Neural cell (in vitro differentiated cells): ENCODE data around the gene GOSR1. TPM values are rescaled to one million over a fixed set of nuclear protein-coding genes. Genes with fewer than 3 reads are reported as not detected.
"Not testable (repeated sequence)": the region's sequence is repeated elsewhere in the genome, so short reads cannot be mapped to it uniquely, and the experiment has no call there.

Source experiments
- H2AFZ ChIP-seq: fragments of 200-600, 300-800 bp; sonication (generic), shearing (Covaris generic); 2 replicates; pipeline ENCODE4 v1.6.0; 2014; ENCODE audit warnings: low read depth, mild to moderate bottlenecking, antibody characterized with exemption, low read length, moderate library complexity
- H3F3A ChIP-seq: fragments of 200-600 bp; shearing (Covaris generic); 2 replicates; pipeline ENCODE4 v1.6.1; 2016; ENCODE audit warnings: mild to moderate bottlenecking, moderate library complexity, mixed read lengths, antibody characterized with exemption, low read length; ENCODE audit not compliant: insufficient read depth, poor library complexity, severe bottlenecking
- H3K27ac ChIP-seq: fragments of 200-600, 300-800 bp; sonication (generic), shearing (Covaris generic); 2 replicates; pipeline ENCODE4 v1.5.1; 2014; ENCODE audit warnings: mild to moderate bottlenecking, low read length, moderate library complexity
- H3K27me3 ChIP-seq: fragments of 300-800, 200-600 bp; sonication (generic), shearing (Covaris generic); 2 replicates; pipeline ENCODE4 v1.6.0; 2014; ENCODE audit warnings: mild to moderate bottlenecking, low read depth, low read length, moderate library complexity; ENCODE audit not compliant: insufficient read depth
- H3K36me3 ChIP-seq: fragments of 300-800, 200-600 bp; sonication (generic), shearing (Covaris generic); 2 replicates; pipeline ENCODE4 v1.5.1; 2014; ENCODE audit warnings: mild to moderate bottlenecking, antibody characterized with exemption, low read length, moderate library complexity; ENCODE audit not compliant: insufficient read depth
- H3K4me2 ChIP-seq: fragments of 300-800, 200-600 bp; sonication (generic), shearing (Covaris generic); 2 replicates; pipeline ENCODE4 v1.6.0; 2014; ENCODE audit warnings: mild to moderate bottlenecking, low read length
- H3K4me3 ChIP-seq: fragments of 300-800, 200-600 bp; sonication (generic), shearing (Covaris generic); 2 replicates; pipeline ENCODE4 v1.5.1; 2014; ENCODE audit warnings: mild to moderate bottlenecking, low read length, moderate library complexity
- H3K79me2 ChIP-seq: fragments of 200-600 bp; shearing (Covaris generic); replicated peaks from 2 replicates; pipeline ENCODE4 v1.6.0; 2014; ENCODE audit warnings: mild to moderate bottlenecking, low read length, moderate library complexity; ENCODE audit not compliant: insufficient read depth
- H3K9ac ChIP-seq: fragments of 300-800, 200-600 bp; sonication (generic), shearing (Covaris generic); 2 replicates; pipeline ENCODE4 v1.6.1; 2016; ENCODE audit warnings: mild to moderate bottlenecking, low read length, mixed read lengths
- H3K9me2 ChIP-seq: fragments of 200-600 bp; shearing (Covaris generic); 2 replicates; pipeline ENCODE4 v1.6.1; 2016; ENCODE audit warnings: mild to moderate bottlenecking, low read length, mixed read lengths; ENCODE audit not compliant: insufficient read depth
- H3K9me3 ChIP-seq: fragments of 200-600, 300-800 bp; sonication (generic), shearing (Covaris generic); 2 replicates; pipeline ENCODE4 v1.6.1; 2016; ENCODE audit warnings: mild to moderate bottlenecking, mixed run types, low read length, moderate library complexity, mixed read lengths
- H4K20me1 ChIP-seq: fragments of 200-600 bp; shearing (Covaris generic); 2 replicates; pipeline ENCODE4 v1.6.1; 2016; ENCODE audit warnings: mild to moderate bottlenecking, mixed run types; ENCODE audit not compliant: insufficient read depth
- EP300 ChIP-seq: fragments of 450-650 bp; conservative IDR thresholded peaks from 2 replicates; pipeline ENCODE4 v1.6.1; 2014; ENCODE audit warnings: antibody characterized with exemption, mild to moderate bottlenecking, moderate library complexity; ENCODE audit not compliant: poor library complexity, severe bottlenecking
- EZH2 ChIP-seq: fragments of 200-600, 300-800 bp; shearing (Covaris generic), sonication (generic); IDR thresholded peaks from 2 replicates; pipeline ENCODE4 v1.6.1; 2014; ENCODE audit warnings: antibody characterized with exemption, low read length, borderline replicate concordance, mild to moderate bottlenecking; ENCODE audit not compliant: insufficient read depth, poor library complexity, severe bottlenecking
- MXI1 ChIP-seq: fragments of 450-650 bp; conservative IDR thresholded peaks from 2 replicates; pipeline ENCODE4 v1.6.1; 2014; ENCODE audit warnings: antibody characterized with exemption, mild to moderate bottlenecking; ENCODE audit not compliant: poor library complexity, severe bottlenecking
- POLR2AphosphoS5 ChIP-seq: IDR thresholded peaks from 2 replicates; pipeline ENCODE4 v1.6.1; 2012
- RAD21 ChIP-seq: fragments of 450-650 bp; conservative IDR thresholded peaks from 2 replicates; pipeline ENCODE4 v1.6.1; 2014; ENCODE audit warnings: antibody characterized with exemption, mild to moderate bottlenecking, moderate library complexity
- SMC3 ChIP-seq: fragments of 450-650 bp; conservative IDR thresholded peaks from 2 replicates; pipeline ENCODE4 v1.6.1; 2014; ENCODE audit warnings: antibody characterized with exemption, mild to moderate bottlenecking, moderate library complexity; ENCODE audit not compliant: poor library complexity
- TAF1 ChIP-seq: IDR thresholded peaks from 2 replicates; pipeline ENCODE4 v1.6.1; 2012; ENCODE audit warnings: low read depth
- polyA plus RNA-seq: library from polyadenylated mRNA; depleted of rRNA; stranded (reverse); fragments of >200 nt; gene quantifications from 2 replicates; pipeline ENCODE4 v1.2.3, GENCODE V29; 2014
- TF ChIP-seq, protein P1 (sequence below): fragments of 450-650 bp; IDR thresholded peaks from 2 replicates; pipeline ENCODE4 v1.5.1; 2014; ENCODE audit warnings: antibody characterized with exemption, mild to moderate bottlenecking, moderate library complexity; ENCODE audit not compliant: poor library complexity, severe bottlenecking
- TF ChIP-seq, protein P2 (sequence below): IDR thresholded peaks from 2 replicates; pipeline ENCODE4 v1.6.1; 2012; ENCODE audit warnings: borderline replicate concordance

The GOSR1 gene
- polyA plus RNA-seq, 1 donor from 2014 or later = 20.1 TPM

- no peaks in the 10 kb centered on the region for H4K20me1 ChIP-seq
- TF ChIP-seq MXI1 (no peak), RAD21 (no peak), EP300 (no peak), EZH2 (no peak), SMC3 (no peak), TAF1 (no peak), POLR2AphosphoS5 (no peak)
- TF ChIP-seq, protein P1, sequence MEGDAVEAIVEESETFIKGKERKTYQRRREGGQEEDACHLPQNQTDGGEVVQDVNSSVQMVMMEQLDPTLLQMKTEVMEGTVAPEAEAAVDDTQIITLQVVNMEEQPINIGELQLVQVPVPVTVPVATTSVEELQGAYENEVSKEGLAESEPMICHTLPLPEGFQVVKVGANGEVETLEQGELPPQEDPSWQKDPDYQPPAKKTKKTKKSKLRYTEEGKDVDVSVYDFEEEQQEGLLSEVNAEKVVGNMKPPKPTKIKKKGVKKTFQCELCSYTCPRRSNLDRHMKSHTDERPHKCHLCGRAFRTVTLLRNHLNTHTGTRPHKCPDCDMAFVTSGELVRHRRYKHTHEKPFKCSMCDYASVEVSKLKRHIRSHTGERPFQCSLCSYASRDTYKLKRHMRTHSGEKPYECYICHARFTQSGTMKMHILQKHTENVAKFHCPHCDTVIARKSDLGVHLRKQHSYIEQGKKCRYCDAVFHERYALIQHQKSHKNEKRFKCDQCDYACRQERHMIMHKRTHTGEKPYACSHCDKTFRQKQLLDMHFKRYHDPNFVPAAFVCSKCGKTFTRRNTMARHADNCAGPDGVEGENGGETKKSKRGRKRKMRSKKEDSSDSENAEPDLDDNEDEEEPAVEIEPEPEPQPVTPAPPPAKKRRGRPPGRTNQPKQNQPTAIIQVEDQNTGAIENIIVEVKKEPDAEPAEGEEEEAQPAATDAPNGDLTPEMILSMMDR = no peak
- TF ChIP-seq, protein P2, sequence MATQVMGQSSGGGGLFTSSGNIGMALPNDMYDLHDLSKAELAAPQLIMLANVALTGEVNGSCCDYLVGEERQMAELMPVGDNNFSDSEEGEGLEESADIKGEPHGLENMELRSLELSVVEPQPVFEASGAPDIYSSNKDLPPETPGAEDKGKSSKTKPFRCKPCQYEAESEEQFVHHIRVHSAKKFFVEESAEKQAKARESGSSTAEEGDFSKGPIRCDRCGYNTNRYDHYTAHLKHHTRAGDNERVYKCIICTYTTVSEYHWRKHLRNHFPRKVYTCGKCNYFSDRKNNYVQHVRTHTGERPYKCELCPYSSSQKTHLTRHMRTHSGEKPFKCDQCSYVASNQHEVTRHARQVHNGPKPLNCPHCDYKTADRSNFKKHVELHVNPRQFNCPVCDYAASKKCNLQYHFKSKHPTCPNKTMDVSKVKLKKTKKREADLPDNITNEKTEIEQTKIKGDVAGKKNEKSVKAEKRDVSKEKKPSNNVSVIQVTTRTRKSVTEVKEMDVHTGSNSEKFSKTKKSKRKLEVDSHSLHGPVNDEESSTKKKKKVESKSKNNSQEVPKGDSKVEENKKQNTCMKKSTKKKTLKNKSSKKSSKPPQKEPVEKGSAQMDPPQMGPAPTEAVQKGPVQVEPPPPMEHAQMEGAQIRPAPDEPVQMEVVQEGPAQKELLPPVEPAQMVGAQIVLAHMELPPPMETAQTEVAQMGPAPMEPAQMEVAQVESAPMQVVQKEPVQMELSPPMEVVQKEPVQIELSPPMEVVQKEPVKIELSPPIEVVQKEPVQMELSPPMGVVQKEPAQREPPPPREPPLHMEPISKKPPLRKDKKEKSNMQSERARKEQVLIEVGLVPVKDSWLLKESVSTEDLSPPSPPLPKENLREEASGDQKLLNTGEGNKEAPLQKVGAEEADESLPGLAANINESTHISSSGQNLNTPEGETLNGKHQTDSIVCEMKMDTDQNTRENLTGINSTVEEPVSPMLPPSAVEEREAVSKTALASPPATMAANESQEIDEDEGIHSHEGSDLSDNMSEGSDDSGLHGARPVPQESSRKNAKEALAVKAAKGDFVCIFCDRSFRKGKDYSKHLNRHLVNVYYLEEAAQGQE = no peak
- H3K79me2 ChIP-seq = no peaks in the 10 kb centered on the region
- H3F3A ChIP-seq = no peaks in the 10 kb centered on the region
- H3K4me2 ChIP-seq = no peak overlapping the region
- H3K36me3 ChIP-seq = no peaks in the 10 kb centered on the region
- no peak overlapping the region for H3K4me3 ChIP-seq
- no peaks in the 10 kb centered on the region for H3K9me3 ChIP-seq
- H3K27ac ChIP-seq = no peak overlapping the region
- no peak overlapping the region for H2AFZ ChIP-seq
- H3K27me3 ChIP-seq = no peaks in the 10 kb centered on the region
- H3K9ac ChIP-seq = no peak overlapping the region
- H3K9me2 ChIP-seq = no peaks in the 10 kb centered on the region
Measured at GRCh38 chr17:30567231-30568116, 90.3 kb downstream of the GOSR1 start.

- Histone ChIP-seq H3K36me3 (no peaks in the 10 kb centered on the region), H3K4me2 (no peak overlapping the region), H3K9me2 (no peaks in the 10 kb centered on the region), H3K9ac (no peak overlapping the region), H3F3A (no peaks in the 10 kb centered on the region), H3K4me3 (no peak overlapping the region), H3K9me3 (no peaks in the 10 kb centered on the region), H3K27me3 (no peaks in the 10 kb centered on the region), H2AFZ (no peak overlapping the region), H3K27ac (no peak overlapping the region), H4K20me1 (no peaks in the 10 kb centered on the region), H3K79me2 (no peaks in the 10 kb centered on the region)
- TF ChIP-seq, protein P1 = no peak
- TF ChIP-seq SMC3 (no peak), MXI1 (no peak), POLR2AphosphoS5 (no peak)
- TF ChIP-seq, protein P2 = no peak
Measured at GRCh38 chr17:30568117-30568430, 90.9 kb downstream of the GOSR1 start.

DNA sequence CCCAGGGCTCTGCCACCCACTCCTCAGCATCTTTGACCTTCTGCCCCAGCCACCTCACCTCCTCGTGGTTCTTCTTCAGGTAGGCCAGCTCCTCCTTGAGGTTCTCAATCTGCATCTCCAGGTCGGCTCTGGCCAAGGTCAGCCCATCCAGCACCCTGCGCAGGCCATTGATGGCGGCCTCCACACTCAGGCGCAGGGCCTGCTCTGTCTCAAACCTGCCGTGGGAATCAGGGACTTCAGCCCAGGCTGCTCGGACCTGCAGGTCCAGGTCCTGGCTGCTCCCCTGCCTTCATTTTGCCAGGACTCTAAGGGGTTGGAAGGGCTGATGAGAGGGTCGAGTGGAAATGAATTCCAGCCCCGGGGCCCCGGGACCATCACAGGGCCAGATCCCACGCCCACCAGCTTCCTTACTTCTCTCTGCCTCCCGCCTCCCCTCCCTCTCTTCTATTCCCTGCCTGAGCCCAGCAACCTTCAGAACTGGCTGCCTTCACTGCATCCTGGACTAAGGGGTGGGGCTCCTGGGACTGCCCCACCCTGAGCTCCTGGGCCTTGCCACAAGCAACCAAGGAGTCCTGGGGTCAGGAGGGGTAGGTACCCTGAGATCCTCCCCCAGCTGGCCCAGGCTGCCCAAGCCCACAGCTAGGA lies 92.4 kb downstream of the GOSR1 start:
- not testable (repeated sequence) for H3K27ac ChIP-seq, H3K9ac ChIP-seq, H3K4me3 ChIP-seq, H3F3A ChIP-seq, H3K4me2 ChIP-seq, H2AFZ ChIP-seq, H3K9me2 ChIP-seq, H3K79me2 ChIP-seq, H3K36me3 ChIP-seq, H4K20me1 ChIP-seq, H3K27me3 ChIP-seq, H3K9me3 ChIP-seq
